HEK293 (cell line): ENCODE measurements around the gene SCN5A.

Source experiments
- CTCF ChIA-PET: fragments of 350-600 bp; formaldehyde crosslinking; extraction: SDS; loops from one replicate; lab custom pipeline; 2021; ENCODE audit warnings: antibody characterized with exemption; lab: Yijun Ruan, JAX
- POLR2A ChIA-PET: fragments of 300-600 bp; formaldehyde crosslinking; extraction: SDS; loops from one replicate; lab custom pipeline; 2020; ENCODE audit warnings: antibody characterized with exemption, inconsistent platforms; lab: Yijun Ruan, JAX
- H3K27ac ChIP-seq: fragments of 200-500 bp; sonication (Bioruptor generic); 2 replicates; pipeline ENCODE4 v1.5.1; 2014; ENCODE audit warnings: low read depth, low read length, control low read depth, inconsistent platforms; ENCODE audit errors: extremely low read depth
- H3K36me3 ChIP-seq, 2 experiments: fragments of 200-500 bp in 1 of 2; sonication (Bioruptor generic) in 1 of 2; 1 replicate in 1 of 2; 2 replicates in 1 of 2; pipeline ENCODE4 v1.5.1; 2014 to 2017; ENCODE audit warnings: inconsistent platforms in 2 of 2, low read length in 2 of 2; ENCODE audit not compliant: control insufficient read depth in 2 of 2, insufficient read depth in 1 of 2
- H3K4me1 ChIP-seq: fragments of 200-500 bp; sonication (Bioruptor generic); 2 replicates; pipeline ENCODE4 v1.5.1; 2014; ENCODE audit warnings: mild to moderate bottlenecking, low read length, inconsistent platforms; ENCODE audit not compliant: control insufficient read depth, insufficient read depth
- H3K4me3 ChIP-seq: 2 replicates; pipeline ENCODE4 v1.5.1; 2011; ENCODE audit warnings: low read depth, mild to moderate bottlenecking, control low read depth, low read length, moderate library complexity
- H3K9me3 ChIP-seq: fragments of 200-500 bp; sonication (Bioruptor generic); 2 replicates; pipeline ENCODE4 v1.5.1; 2014; ENCODE audit warnings: low read depth, low read length, inconsistent platforms; ENCODE audit not compliant: control insufficient read depth, insufficient read depth
- BCL11B ChIP-seq: fragments of 450-650 bp; formaldehyde crosslinking; IDR thresholded peaks from 2 replicates; pipeline ENCODE4 v1.5.1; 2016; ENCODE audit warnings: low read depth, missing biosample characterization, missing genetic modification characterization
- KLF7 ChIP-seq: fragments of 450-650 bp; formaldehyde crosslinking; IDR thresholded peaks from 2 replicates; pipeline ENCODE4 v1.5.1; 2016; ENCODE audit warnings: missing biosample characterization, missing genetic modification characterization, borderline replicate concordance
- SALL2 ChIP-seq: fragments of 450-650 bp; formaldehyde crosslinking; IDR thresholded peaks from 2 replicates; pipeline ENCODE4 v1.5.0; 2017; ENCODE audit warnings: missing biosample characterization, mild to moderate bottlenecking, missing genetic modification characterization, borderline replicate concordance
- YY1 ChIP-seq: fragments of 450-650 bp; formaldehyde crosslinking; IDR thresholded peaks from 2 replicates; pipeline ENCODE4 v1.5.1; 2018; ENCODE audit warnings: missing biosample characterization, missing genetic modification characterization
- ZBTB20 ChIP-seq: fragments of 450-650 bp; formaldehyde crosslinking; IDR thresholded peaks from 2 replicates; pipeline ENCODE4 v1.5.1; 2016; ENCODE audit warnings: missing biosample characterization, missing genetic modification characterization
- ZFHX2 ChIP-seq: fragments of 450-650 bp; formaldehyde crosslinking; conservative IDR thresholded peaks from 2 replicates; pipeline ENCODE4 v1.5.1; 2016; ENCODE audit warnings: missing biosample characterization, missing genetic modification characterization
- ZFP37 ChIP-seq: fragments of 450-650 bp; formaldehyde crosslinking; IDR thresholded peaks from 2 replicates; pipeline ENCODE4 v1.5.1; 2016; ENCODE audit warnings: missing biosample characterization, missing genetic modification characterization
- ZIC2 ChIP-seq: fragments of 450-650 bp; formaldehyde crosslinking; IDR thresholded peaks from 2 replicates; pipeline ENCODE4 v1.5.1; 2016; ENCODE audit warnings: missing biosample characterization, missing genetic modification characterization
- ZNF16 ChIP-seq: fragments of 450-650 bp; formaldehyde crosslinking; IDR thresholded peaks from 2 replicates; pipeline ENCODE4 v1.5.1; 2016; ENCODE audit warnings: low read depth, missing biosample characterization, missing genetic modification characterization
- ZNF23 ChIP-seq: fragments of 450-650 bp; formaldehyde crosslinking; IDR thresholded peaks from 2 replicates; pipeline ENCODE4 v1.5.1; 2016; ENCODE audit warnings: missing biosample characterization, missing genetic modification characterization, borderline replicate concordance
- ZNF24 ChIP-seq: fragments of 450-650 bp; formaldehyde crosslinking; IDR thresholded peaks from 2 replicates; pipeline ENCODE4 v1.5.1; 2016; ENCODE audit warnings: missing biosample characterization, missing genetic modification characterization
- ZNF248 ChIP-seq: fragments of 450-650 bp; formaldehyde crosslinking; IDR thresholded peaks from 2 replicates; pipeline ENCODE4 v1.5.1; 2017; ENCODE audit warnings: missing biosample characterization, missing genetic modification characterization
- ZNF48 ChIP-seq: fragments of 450-650 bp; formaldehyde crosslinking; IDR thresholded peaks from 2 replicates; pipeline ENCODE4 v1.5.1; 2016; ENCODE audit warnings: missing biosample characterization, missing genetic modification characterization
- ZNF510 ChIP-seq: fragments of 450-650 bp; formaldehyde crosslinking; IDR thresholded peaks from 2 replicates; pipeline ENCODE4 v1.5.1; 2018; ENCODE audit warnings: mild to moderate bottlenecking, missing genetic modification characterization, missing biosample characterization; ENCODE audit not compliant: insufficient replicate concordance
- ZNF529 ChIP-seq: fragments of 450-650 bp; formaldehyde crosslinking; IDR thresholded peaks from 2 replicates; pipeline ENCODE4 v1.5.1; 2017; ENCODE audit warnings: missing genetic modification characterization, missing biosample characterization; ENCODE audit not compliant: insufficient replicate concordance
- ZNF548 ChIP-seq: fragments of 450-650 bp; formaldehyde crosslinking; IDR thresholded peaks from 2 replicates; pipeline ENCODE4 v1.5.1; 2016; ENCODE audit warnings: missing biosample characterization, missing genetic modification characterization
- ZNF600 ChIP-seq: fragments of 450-650 bp; formaldehyde crosslinking; IDR thresholded peaks from 2 replicates; pipeline ENCODE4 v1.5.1; 2016; ENCODE audit warnings: missing biosample characterization, missing genetic modification characterization
- ZNF624 ChIP-seq: fragments of 450-650 bp; formaldehyde crosslinking; IDR thresholded peaks from 2 replicates; pipeline ENCODE4 v1.5.1; 2017; ENCODE audit warnings: missing biosample characterization, missing genetic modification characterization
- ZNF658 ChIP-seq: fragments of 450-650 bp; formaldehyde crosslinking; IDR thresholded peaks from 2 replicates; pipeline ENCODE4; 2016; ENCODE audit warnings: missing biosample characterization, missing genetic modification characterization
- ZNF660 ChIP-seq: fragments of 450-650 bp; IDR thresholded peaks from 2 replicates; pipeline ENCODE4 v1.5.1; 2018; ENCODE audit warnings: missing biosample characterization, mild to moderate bottlenecking, missing genetic modification characterization
- ZSCAN23 ChIP-seq: fragments of 450-650 bp; formaldehyde crosslinking; IDR thresholded peaks from 2 replicates; pipeline ENCODE4 v1.5.1; 2016; ENCODE audit warnings: missing biosample characterization, missing genetic modification characterization
- TF ChIP-seq, protein P1 (sequence below): fragments of 450-650 bp; formaldehyde crosslinking; IDR thresholded peaks from 2 replicates; pipeline ENCODE4 v1.5.1; 2016; ENCODE audit warnings: missing biosample characterization, missing genetic modification characterization
- TF ChIP-seq, protein P2 (sequence below): fragments of 450-650 bp; formaldehyde crosslinking; IDR thresholded peaks from 2 replicates; pipeline ENCODE4 v1.5.1; 2017; ENCODE audit warnings: missing biosample characterization, missing genetic modification characterization
- TF ChIP-seq, protein P3 (sequence below): fragments of 450-650 bp; formaldehyde crosslinking; IDR thresholded peaks from 2 replicates; pipeline ENCODE4 v1.5.1; 2016; ENCODE audit warnings: missing biosample characterization, missing genetic modification characterization, borderline replicate concordance
- TF ChIP-seq, protein P4 (sequence below): fragments of 450-650 bp; formaldehyde crosslinking; IDR thresholded peaks from 2 replicates; pipeline ENCODE4 v1.5.1; 2016; ENCODE audit warnings: missing biosample characterization, missing genetic modification characterization
- TF ChIP-seq, protein P5 (sequence below): sonication (generic); formaldehyde crosslinking; IDR thresholded peaks from 2 replicates; pipeline ENCODE4 v1.8.1; 2022; ENCODE audit warnings: mild to moderate bottlenecking, moderate library complexity, missing genetic modification reagents

Gene SCN5A

DNA sequence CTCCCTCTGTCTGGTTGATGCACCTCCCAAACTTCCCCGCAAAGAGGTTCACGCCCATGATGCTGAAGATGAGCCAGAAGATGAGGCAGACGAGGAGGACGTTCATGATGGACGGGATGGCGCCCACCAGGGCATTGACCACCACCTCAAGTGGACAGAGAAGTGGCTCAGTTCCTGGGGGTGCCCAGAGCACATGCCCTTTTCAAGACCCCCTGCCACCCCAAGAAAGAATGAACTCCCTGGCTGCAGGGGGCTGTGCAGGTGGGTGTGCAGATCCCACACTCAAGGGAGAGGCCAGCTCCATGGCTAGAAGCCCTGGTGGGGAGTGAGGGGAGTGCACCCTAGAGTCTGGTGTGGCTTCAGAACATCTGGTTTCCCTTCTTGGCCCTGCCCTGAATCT lies 89.2 kb downstream of the SCN5A start:
- no peak overlapping the region for H3K27ac ChIP-seq
- POLR2A ChIA-PET = no interaction called here
- no peak overlapping the region for H3K4me3 ChIP-seq
- H3K9me3 ChIP-seq = no peaks in the 10 kb centered on the region
- no peaks in the 10 kb centered on the region for H3K4me1 ChIP-seq
- CTCF ChIA-PET = no interaction called here
- H3K36me3 ChIP-seq = no peaks in the 10 kb centered on the region
- TF ChIP-seq ZNF658 (no peak), ZIC2 (tag by site-specific recombination) (no peak), ZNF248 (tag by site-specific recombination) (no peak), ZNF48 (no peak), ZNF24 (tag by site-specific recombination) (no peak), ZNF16 (no peak)
- TF ChIP-seq, protein P1, sequence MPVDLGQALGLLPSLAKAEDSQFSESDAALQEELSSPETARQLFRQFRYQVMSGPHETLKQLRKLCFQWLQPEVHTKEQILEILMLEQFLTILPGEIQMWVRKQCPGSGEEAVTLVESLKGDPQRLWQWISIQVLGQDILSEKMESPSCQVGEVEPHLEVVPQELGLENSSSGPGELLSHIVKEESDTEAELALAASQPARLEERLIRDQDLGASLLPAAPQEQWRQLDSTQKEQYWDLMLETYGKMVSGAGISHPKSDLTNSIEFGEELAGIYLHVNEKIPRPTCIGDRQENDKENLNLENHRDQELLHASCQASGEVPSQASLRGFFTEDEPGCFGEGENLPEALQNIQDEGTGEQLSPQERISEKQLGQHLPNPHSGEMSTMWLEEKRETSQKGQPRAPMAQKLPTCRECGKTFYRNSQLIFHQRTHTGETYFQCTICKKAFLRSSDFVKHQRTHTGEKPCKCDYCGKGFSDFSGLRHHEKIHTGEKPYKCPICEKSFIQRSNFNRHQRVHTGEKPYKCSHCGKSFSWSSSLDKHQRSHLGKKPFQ = no peak
- TF ChIP-seq, protein P2, sequence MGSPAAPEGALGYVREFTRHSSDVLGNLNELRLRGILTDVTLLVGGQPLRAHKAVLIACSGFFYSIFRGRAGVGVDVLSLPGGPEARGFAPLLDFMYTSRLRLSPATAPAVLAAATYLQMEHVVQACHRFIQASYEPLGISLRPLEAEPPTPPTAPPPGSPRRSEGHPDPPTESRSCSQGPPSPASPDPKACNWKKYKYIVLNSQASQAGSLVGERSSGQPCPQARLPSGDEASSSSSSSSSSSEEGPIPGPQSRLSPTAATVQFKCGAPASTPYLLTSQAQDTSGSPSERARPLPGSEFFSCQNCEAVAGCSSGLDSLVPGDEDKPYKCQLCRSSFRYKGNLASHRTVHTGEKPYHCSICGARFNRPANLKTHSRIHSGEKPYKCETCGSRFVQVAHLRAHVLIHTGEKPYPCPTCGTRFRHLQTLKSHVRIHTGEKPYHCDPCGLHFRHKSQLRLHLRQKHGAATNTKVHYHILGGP (tag by site-specific recombination) = no peak

DNA sequence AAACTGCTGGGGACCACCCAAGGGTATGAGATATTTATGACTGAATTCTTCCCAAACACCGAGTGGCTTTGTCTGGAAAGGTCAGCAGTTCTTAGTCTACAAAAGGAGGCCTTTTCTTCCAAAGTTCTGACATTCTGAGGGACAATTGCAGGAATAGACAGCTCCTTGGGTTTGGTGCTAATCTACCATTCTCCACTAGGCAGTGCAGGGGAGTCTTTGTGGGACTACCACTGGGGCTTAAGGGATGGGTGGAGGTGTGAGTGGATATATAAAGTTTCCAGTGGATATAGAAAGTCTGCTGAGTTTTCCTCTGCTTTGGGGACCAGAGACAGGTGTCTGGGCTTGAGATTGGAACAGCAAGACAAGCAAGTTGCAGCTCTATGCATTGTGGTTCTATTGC lies 90.6 kb downstream of the SCN5A start:
- Histone ChIP-seq H3K36me3 (no peaks in the 10 kb centered on the region), H3K27ac (no peak overlapping the region), H3K9me3 (no peaks in the 10 kb centered on the region), H3K4me1 (no peaks in the 10 kb centered on the region), H3K4me3 (no peak overlapping the region)
- ChIA-PET POLR2A (no interaction called here), CTCF (interaction anchor here (1.3 kb wide), 1 partner anchor 37 kb away, joined by 3 read pairs; no protein-coding TSS in a partner anchor)
- TF ChIP-seq ZNF624 (tag by site-specific recombination) (no peak), ZNF660 (no peak), ZNF600 (tag by site-specific recombination) (no peak), YY1 (tag by site-specific recombination) (no peak), ZNF23 (tag by site-specific recombination) (no peak), SALL2 (tag by site-specific recombination) (no peak), ZNF529 (tag by site-specific recombination) (no peak), BCL11B (no peak), ZFHX2 (no peak), ZFP37 (tag by site-specific recombination) (no peak), KLF7 (tag by site-specific recombination) (no peak), ZNF548 (tag by site-specific recombination) (no peak), ZNF510 (tag by site-specific recombination) (no peak), ZSCAN23 (tag by site-specific recombination) (no peak), ZBTB20 (tag by site-specific recombination) (no peak)
- TF ChIP-seq, protein P3, sequence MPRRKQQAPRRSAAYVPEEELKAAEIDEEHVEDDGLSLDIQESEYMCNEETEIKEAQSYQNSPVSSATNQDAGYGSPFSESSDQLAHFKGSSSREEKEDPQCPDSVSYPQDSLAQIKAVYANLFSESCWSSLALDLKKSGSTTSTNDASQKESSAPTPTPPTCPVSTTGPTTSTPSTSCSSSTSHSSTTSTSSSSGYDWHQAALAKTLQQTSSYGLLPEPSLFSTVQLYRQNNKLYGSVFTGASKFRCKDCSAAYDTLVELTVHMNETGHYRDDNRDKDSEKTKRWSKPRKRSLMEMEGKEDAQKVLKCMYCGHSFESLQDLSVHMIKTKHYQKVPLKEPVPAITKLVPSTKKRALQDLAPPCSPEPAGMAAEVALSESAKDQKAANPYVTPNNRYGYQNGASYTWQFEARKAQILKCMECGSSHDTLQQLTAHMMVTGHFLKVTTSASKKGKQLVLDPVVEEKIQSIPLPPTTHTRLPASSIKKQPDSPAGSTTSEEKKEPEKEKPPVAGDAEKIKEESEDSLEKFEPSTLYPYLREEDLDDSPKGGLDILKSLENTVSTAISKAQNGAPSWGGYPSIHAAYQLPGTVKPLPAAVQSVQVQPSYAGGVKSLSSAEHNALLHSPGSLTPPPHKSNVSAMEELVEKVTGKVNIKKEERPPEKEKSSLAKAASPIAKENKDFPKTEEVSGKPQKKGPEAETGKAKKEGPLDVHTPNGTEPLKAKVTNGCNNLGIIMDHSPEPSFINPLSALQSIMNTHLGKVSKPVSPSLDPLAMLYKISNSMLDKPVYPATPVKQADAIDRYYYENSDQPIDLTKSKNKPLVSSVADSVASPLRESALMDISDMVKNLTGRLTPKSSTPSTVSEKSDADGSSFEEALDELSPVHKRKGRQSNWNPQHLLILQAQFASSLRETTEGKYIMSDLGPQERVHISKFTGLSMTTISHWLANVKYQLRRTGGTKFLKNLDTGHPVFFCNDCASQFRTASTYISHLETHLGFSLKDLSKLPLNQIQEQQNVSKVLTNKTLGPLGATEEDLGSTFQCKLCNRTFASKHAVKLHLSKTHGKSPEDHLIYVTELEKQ (tag by site-specific recombination) = no peak
- TF ChIP-seq, protein P4, sequence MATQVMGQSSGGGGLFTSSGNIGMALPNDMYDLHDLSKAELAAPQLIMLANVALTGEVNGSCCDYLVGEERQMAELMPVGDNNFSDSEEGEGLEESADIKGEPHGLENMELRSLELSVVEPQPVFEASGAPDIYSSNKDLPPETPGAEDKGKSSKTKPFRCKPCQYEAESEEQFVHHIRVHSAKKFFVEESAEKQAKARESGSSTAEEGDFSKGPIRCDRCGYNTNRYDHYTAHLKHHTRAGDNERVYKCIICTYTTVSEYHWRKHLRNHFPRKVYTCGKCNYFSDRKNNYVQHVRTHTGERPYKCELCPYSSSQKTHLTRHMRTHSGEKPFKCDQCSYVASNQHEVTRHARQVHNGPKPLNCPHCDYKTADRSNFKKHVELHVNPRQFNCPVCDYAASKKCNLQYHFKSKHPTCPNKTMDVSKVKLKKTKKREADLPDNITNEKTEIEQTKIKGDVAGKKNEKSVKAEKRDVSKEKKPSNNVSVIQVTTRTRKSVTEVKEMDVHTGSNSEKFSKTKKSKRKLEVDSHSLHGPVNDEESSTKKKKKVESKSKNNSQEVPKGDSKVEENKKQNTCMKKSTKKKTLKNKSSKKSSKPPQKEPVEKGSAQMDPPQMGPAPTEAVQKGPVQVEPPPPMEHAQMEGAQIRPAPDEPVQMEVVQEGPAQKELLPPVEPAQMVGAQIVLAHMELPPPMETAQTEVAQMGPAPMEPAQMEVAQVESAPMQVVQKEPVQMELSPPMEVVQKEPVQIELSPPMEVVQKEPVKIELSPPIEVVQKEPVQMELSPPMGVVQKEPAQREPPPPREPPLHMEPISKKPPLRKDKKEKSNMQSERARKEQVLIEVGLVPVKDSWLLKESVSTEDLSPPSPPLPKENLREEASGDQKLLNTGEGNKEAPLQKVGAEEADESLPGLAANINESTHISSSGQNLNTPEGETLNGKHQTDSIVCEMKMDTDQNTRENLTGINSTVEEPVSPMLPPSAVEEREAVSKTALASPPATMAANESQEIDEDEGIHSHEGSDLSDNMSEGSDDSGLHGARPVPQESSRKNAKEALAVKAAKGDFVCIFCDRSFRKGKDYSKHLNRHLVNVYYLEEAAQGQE = no peak
- TF ChIP-seq, protein P5, sequence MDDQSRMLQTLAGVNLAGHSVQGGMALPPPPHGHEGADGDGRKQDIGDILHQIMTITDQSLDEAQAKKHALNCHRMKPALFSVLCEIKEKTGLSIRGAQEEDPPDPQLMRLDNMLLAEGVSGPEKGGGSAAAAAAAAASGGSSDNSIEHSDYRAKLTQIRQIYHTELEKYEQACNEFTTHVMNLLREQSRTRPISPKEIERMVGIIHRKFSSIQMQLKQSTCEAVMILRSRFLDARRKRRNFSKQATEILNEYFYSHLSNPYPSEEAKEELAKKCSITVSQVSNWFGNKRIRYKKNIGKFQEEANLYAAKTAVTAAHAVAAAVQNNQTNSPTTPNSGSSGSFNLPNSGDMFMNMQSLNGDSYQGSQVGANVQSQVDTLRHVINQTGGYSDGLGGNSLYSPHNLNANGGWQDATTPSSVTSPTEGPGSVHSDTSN (CRISPR knock-in tag) = no peak
